GM23338 (cell line): ENCODE results near the gene BICD2. TPM values are rescaled to one million over a fixed set of nuclear protein-coding genes. Genes with fewer than 3 reads are reported as not detected.

Experiments
- ATAC-seq: fragments of 200-7000 bp; cut with Tn5 transposase; 3 replicates; pipeline ENCODE4 v1.9.1; 2020
- DNase-seq: peaks from one replicate; pipeline ENCODE4 v3.0.0-alpha.2; 2015; ENCODE audit warnings: low spot score
- H2AFZ ChIP-seq: fragments of 200-600 bp; sonication (generic); 2 replicates; pipeline ENCODE4 v1.8.0; 2016; ENCODE audit warnings: antibody characterized with exemption, mild to moderate bottlenecking, moderate library complexity
- H3F3A ChIP-seq: fragments of 200-600 bp; sonication (generic); replicated peaks from 2 replicates; pipeline ENCODE4 v1.8.0; 2017; ENCODE audit warnings: antibody characterized with exemption, mixed run types, low read depth
- H3K27ac ChIP-seq: fragments of 200-600 bp; sonication (generic); 2 replicates; pipeline ENCODE4 v1.6.1; 2016; ENCODE audit warnings: low read depth
- H3K27me3 ChIP-seq: fragments of 200-600 bp; sonication (generic); 2 replicates; pipeline ENCODE4 v1.8.0; 2016; ENCODE audit warnings: mild to moderate bottlenecking, mixed run types, moderate library complexity; ENCODE audit not compliant: insufficient read depth
- H3K36me3 ChIP-seq: fragments of 200-600 bp; sonication (generic); 2 replicates; pipeline ENCODE4 v1.8.0; 2016; ENCODE audit warnings: mild to moderate bottlenecking; ENCODE audit not compliant: insufficient read depth
- H3K4me1 ChIP-seq: fragments of 200-600 bp; sonication (generic); 2 replicates; pipeline ENCODE4 v1.8.0; 2016; ENCODE audit warnings: mild to moderate bottlenecking, moderate library complexity; ENCODE audit not compliant: insufficient read depth
- H3K4me2 ChIP-seq: fragments of 200-600 bp; sonication (generic); 2 replicates; pipeline ENCODE4 v1.7.1; 2017; ENCODE audit warnings: mixed run types
- H3K4me3 ChIP-seq: fragments of 200-600 bp; sonication (generic); 2 replicates; pipeline ENCODE4 v1.6.1; 2016; ENCODE audit warnings: mixed run types
- H3K79me2 ChIP-seq: fragments of 200-600 bp; sonication (generic); replicated peaks from 2 replicates; pipeline ENCODE4 v1.8.0; 2017; ENCODE audit warnings: mild to moderate bottlenecking; ENCODE audit not compliant: insufficient read depth
- H3K9me2 ChIP-seq: fragments of 200-600 bp; sonication (generic); 2 replicates; pipeline ENCODE4 v1.8.0; 2017; ENCODE audit not compliant: insufficient read depth
- H4K20me1 ChIP-seq: fragments of 200-600 bp; sonication (generic); replicated peaks from 2 replicates; pipeline ENCODE4 v1.8.0; 2017; ENCODE audit warnings: mild to moderate bottlenecking; ENCODE audit not compliant: insufficient read depth
- H3K27ac Mint-ChIP-seq: 2 replicates; pipeline ENCODE4 v1.8.0; 2020; ENCODE audit warnings: inconsistent platforms, mild to moderate bottlenecking, moderate library complexity, mixed read lengths
- H3K27me3 Mint-ChIP-seq: 3 replicates; pipeline ENCODE4 v1.8.0; 2022; ENCODE audit warnings: low read depth, mild to moderate bottlenecking, moderate library complexity, mixed read lengths, inconsistent platforms; ENCODE audit not compliant: insufficient read depth, poor library complexity
- H3K36me3 Mint-ChIP-seq: 3 replicates; pipeline ENCODE4 v1.8.0; 2021; ENCODE audit warnings: low read depth, mild to moderate bottlenecking, inconsistent platforms, moderate library complexity, mixed read lengths
- H3K4me1 Mint-ChIP-seq: 3 replicates; pipeline ENCODE4 v1.8.0; 2020; ENCODE audit warnings: mild to moderate bottlenecking, inconsistent platforms, mixed read lengths
- H3K4me3 Mint-ChIP-seq: 3 replicates; pipeline ENCODE4 v1.8.0; 2021; ENCODE audit warnings: moderate library complexity, mild to moderate bottlenecking, inconsistent platforms, mixed read lengths
- H3K9me3 Mint-ChIP-seq: 3 replicates; pipeline ENCODE4 v1.8.0; 2020; ENCODE audit warnings: moderate library complexity, mild to moderate bottlenecking, inconsistent platforms, mixed read lengths
- CREB1 ChIP-seq: fragments of 250-450 bp; sonication (Bioruptor Pico); IDR thresholded peaks from 2 replicates; pipeline ENCODE4 v1.5.0; 2020; ENCODE audit warnings: low read depth, mild to moderate bottlenecking, moderate library complexity
- EZH2 ChIP-seq: fragments of 200-600 bp; sonication (generic); IDR thresholded peaks from one replicate; pipeline ENCODE4 v1.8.0; 2017; ENCODE audit warnings: antibody characterized with exemption, mild to moderate bottlenecking, low read depth; ENCODE audit not compliant: unreplicated experiment
- EZH2phosphoT487 ChIP-seq: fragments of 200-600 bp; sonication (generic); IDR thresholded peaks from one replicate; pipeline ENCODE4 v1.8.1; 2018; ENCODE audit warnings: antibody characterized with exemption; ENCODE audit not compliant: unreplicated experiment
- JUNB ChIP-seq: IDR thresholded peaks from one replicate; pipeline ENCODE4 v1.6.1; 2016; ENCODE audit warnings: antibody characterized with exemption; ENCODE audit not compliant: unreplicated experiment
- NANOG ChIP-seq: IDR thresholded peaks from 2 replicates; pipeline ENCODE4 v1.6.1; 2016; ENCODE audit warnings: antibody characterized with exemption, borderline replicate concordance
- POLR2AphosphoS5 ChIP-seq: IDR thresholded peaks from 2 replicates; pipeline ENCODE4 v1.6.1; 2016; ENCODE audit warnings: antibody characterized with exemption, low read depth
- STAT1 ChIP-seq: IDR thresholded peaks from one replicate; pipeline ENCODE4 v1.6.1; 2016; ENCODE audit warnings: antibody characterized with exemption; ENCODE audit not compliant: unreplicated experiment
- ZNF114 ChIP-seq: fragments of 250-450 bp; sonication (Bioruptor Pico); IDR thresholded peaks from 2 replicates; pipeline ENCODE4 v1.5.0; 2020; ENCODE audit warnings: mild to moderate bottlenecking, moderate library complexity
- ZNF331 ChIP-seq: fragments of 250-450 bp; sonication (Bioruptor Pico); IDR thresholded peaks from 2 replicates; pipeline ENCODE4 v1.5.0; 2020; ENCODE audit warnings: low read depth, mild to moderate bottlenecking, moderate library complexity
- polyA plus RNA-seq: library from polyadenylated mRNA; unstranded; fragments of >200 nt; fragmentation: Nextera tagmentation; extraction: Ambion mirVana; gene quantifications from 2 replicates; pipeline ENCODE4 v1.2.1, GENCODE V29; 2016
- total RNA-seq: library from RNA; depleted of rRNA; stranded (reverse); fragments of >200 nt; shearing (Covaris generic); gene quantifications from 2 replicates; pipeline ENCODE4 v1.2.3, GENCODE V29; 2014
- TF ChIP-seq, protein P1 (sequence below), 2 experiments: fragments of 200-600 bp in 1 of 2; sonication (generic) in 1 of 2; conservative IDR thresholded peaks; 2 replicates each; pipeline versions ENCODE4 v1.5.1 to v1.6.1; 2016 to 2017; ENCODE audit warnings: antibody characterized with exemption in 2 of 2, low read depth in 2 of 2, mild to moderate bottlenecking in 2 of 2, moderate library complexity in 1 of 2
- TF ChIP-seq, protein P2 (sequence below): IDR thresholded peaks from 2 replicates; pipeline ENCODE4 v1.6.1; 2016; ENCODE audit warnings: antibody characterized with exemption
- TF ChIP-seq, protein P3 (sequence below): IDR thresholded peaks from one replicate; pipeline ENCODE4 v1.6.1; 2018; ENCODE audit warnings: antibody characterized with exemption; ENCODE audit not compliant: unreplicated experiment

The BICD2 gene
- total and polyA plus RNA-seq, 2 experiments from 2014 or later: 8.7 to 34.3 TPM

DNA sequence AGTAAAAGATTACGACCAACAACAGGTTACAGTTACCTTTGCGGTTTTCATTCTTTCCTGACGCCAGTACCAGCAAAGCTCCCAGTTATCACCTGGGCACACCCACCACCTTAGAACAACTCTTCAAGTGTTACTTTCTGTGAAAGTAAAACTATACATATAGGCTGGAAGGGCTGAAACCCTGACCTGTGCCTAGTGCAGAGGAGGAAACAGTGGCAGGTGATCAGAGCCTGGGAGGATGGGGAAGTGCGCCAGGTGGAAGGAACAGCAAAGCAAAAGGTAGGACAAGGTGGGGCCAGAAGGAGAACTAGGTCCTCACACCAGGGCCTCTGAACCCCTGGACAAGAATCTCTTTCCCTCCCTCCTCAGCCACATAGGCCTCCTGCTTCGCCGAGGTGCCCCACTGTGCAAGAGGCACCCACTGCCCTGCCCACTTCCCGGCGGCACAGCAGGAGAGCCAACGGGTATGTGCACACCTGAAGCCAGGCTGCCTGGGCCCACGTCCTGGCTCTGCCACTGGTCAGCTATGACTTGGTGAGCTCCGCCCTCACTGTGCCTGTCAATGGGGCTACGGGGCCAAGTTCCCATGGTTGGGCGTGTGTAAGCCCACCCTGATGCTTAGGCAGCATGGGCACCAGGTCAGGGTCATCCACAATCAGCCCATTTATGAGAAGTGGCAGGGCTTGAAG, 26.9 kb downstream of the BICD2 start:
- Mint-ChIP-seq H3K4me1 (peaks cover 48% of the 10 kb centered on the region), H3K27ac (no peak overlapping the region), H3K9me3 (no peaks in the 10 kb centered on the region), H3K27me3 (peaks cover 2% of the 10 kb centered on the region), H3K4me3 (no peak overlapping the region), H3K36me3 (peaks cover 5% of the 10 kb centered on the region; the same call in 1 of the 3 replicates)
- DNase-seq (no peak), ATAC-seq (no peak; the same call in 2 of the 3 replicates)
- Histone ChIP-seq H3K9me2 (no peaks in the 10 kb centered on the region), H3K27ac (no peak overlapping the region), H3F3A (no peaks in the 10 kb centered on the region), H3K4me1 (peaks cover 6% of the 10 kb centered on the region; the same call in 1 of the 2 replicates), H3K4me3 (no peak overlapping the region), H3K27me3 (no peaks in the 10 kb centered on the region), H3K4me2 (no peak overlapping the region), H2AFZ (no peak overlapping the region), H3K36me3 (no peaks in the 10 kb centered on the region), H3K79me2 (peaks cover 83% of the 10 kb centered on the region), H4K20me1 (peaks cover 37% of the 10 kb centered on the region)
- TF ChIP-seq EZH2phosphoT487: no peak
- TF ChIP-seq, protein P1, sequence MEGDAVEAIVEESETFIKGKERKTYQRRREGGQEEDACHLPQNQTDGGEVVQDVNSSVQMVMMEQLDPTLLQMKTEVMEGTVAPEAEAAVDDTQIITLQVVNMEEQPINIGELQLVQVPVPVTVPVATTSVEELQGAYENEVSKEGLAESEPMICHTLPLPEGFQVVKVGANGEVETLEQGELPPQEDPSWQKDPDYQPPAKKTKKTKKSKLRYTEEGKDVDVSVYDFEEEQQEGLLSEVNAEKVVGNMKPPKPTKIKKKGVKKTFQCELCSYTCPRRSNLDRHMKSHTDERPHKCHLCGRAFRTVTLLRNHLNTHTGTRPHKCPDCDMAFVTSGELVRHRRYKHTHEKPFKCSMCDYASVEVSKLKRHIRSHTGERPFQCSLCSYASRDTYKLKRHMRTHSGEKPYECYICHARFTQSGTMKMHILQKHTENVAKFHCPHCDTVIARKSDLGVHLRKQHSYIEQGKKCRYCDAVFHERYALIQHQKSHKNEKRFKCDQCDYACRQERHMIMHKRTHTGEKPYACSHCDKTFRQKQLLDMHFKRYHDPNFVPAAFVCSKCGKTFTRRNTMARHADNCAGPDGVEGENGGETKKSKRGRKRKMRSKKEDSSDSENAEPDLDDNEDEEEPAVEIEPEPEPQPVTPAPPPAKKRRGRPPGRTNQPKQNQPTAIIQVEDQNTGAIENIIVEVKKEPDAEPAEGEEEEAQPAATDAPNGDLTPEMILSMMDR (conservative IDR thresholded peaks at IDR 0.05; ENCODE audit: low read depth in 2 of 2): no peak
- TF ChIP-seq ZNF331 (CRISPR knock-in tag): no peak

DNA sequence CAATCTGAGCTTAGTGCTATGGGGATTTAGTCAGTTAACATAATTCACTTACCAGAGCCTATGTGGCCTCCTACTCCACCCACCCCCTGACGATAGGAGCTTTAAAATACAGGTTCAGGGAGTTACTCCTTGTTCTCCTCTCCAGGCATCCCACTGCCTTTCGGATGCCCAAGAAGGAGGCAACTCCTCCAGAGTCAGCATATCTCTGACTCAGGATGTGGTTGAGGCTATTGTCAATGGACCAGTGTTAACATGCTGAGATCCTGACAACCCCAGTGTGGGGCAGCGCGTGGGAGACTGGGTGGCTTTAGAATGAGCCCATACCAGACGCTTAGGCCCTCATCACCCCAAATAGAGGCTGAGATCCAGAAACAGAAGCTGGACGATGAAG, 27.4 kb downstream of the BICD2 start:
- Histone ChIP-seq H3K27me3 (no peaks in the 10 kb centered on the region), H3K4me3 (no peak overlapping the region), H3K27ac (no peak overlapping the region), H3F3A (no peaks in the 10 kb centered on the region), H2AFZ (no peak overlapping the region), H3K4me2 (no peak overlapping the region), H3K4me1 (peaks cover 6% of the 10 kb centered on the region; the same call in 1 of the 2 replicates), H4K20me1 (peaks cover 37% of the 10 kb centered on the region), H3K79me2 (peaks cover 83% of the 10 kb centered on the region), H3K9me2 (no peaks in the 10 kb centered on the region), H3K36me3 (no peaks in the 10 kb centered on the region)
- Mint-ChIP-seq H3K9me3 (no peaks in the 10 kb centered on the region), H3K4me1 (peaks cover 44% of the 10 kb centered on the region), H3K27ac (no peak overlapping the region), H3K27me3 (peaks cover 2% of the 10 kb centered on the region), H3K36me3 (peaks cover 5% of the 10 kb centered on the region; the same call in 1 of the 3 replicates), H3K4me3 (no peak overlapping the region)
- no peak; the same call in 2 of the 3 replicates for ATAC-seq
- no peak for DNase-seq
- TF ChIP-seq EZH2 (no peak), CREB1 (CRISPR knock-in tag) (no peak), EZH2phosphoT487 (no peak), POLR2AphosphoS5 (no peak), ZNF331 (CRISPR knock-in tag) (no peak), NANOG (no peak), STAT1 (no peak), ZNF114 (CRISPR knock-in tag) (no peak), JUNB (no peak)
- TF ChIP-seq, protein P2, sequence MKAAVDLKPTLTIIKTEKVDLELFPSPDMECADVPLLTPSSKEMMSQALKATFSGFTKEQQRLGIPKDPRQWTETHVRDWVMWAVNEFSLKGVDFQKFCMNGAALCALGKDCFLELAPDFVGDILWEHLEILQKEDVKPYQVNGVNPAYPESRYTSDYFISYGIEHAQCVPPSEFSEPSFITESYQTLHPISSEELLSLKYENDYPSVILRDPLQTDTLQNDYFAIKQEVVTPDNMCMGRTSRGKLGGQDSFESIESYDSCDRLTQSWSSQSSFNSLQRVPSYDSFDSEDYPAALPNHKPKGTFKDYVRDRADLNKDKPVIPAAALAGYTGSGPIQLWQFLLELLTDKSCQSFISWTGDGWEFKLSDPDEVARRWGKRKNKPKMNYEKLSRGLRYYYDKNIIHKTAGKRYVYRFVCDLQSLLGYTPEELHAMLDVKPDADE: no peak
- TF ChIP-seq, protein P1 (conservative IDR thresholded peaks at IDR 0.05; ENCODE audit: low read depth in 2 of 2): no peak
- TF ChIP-seq, protein P3, sequence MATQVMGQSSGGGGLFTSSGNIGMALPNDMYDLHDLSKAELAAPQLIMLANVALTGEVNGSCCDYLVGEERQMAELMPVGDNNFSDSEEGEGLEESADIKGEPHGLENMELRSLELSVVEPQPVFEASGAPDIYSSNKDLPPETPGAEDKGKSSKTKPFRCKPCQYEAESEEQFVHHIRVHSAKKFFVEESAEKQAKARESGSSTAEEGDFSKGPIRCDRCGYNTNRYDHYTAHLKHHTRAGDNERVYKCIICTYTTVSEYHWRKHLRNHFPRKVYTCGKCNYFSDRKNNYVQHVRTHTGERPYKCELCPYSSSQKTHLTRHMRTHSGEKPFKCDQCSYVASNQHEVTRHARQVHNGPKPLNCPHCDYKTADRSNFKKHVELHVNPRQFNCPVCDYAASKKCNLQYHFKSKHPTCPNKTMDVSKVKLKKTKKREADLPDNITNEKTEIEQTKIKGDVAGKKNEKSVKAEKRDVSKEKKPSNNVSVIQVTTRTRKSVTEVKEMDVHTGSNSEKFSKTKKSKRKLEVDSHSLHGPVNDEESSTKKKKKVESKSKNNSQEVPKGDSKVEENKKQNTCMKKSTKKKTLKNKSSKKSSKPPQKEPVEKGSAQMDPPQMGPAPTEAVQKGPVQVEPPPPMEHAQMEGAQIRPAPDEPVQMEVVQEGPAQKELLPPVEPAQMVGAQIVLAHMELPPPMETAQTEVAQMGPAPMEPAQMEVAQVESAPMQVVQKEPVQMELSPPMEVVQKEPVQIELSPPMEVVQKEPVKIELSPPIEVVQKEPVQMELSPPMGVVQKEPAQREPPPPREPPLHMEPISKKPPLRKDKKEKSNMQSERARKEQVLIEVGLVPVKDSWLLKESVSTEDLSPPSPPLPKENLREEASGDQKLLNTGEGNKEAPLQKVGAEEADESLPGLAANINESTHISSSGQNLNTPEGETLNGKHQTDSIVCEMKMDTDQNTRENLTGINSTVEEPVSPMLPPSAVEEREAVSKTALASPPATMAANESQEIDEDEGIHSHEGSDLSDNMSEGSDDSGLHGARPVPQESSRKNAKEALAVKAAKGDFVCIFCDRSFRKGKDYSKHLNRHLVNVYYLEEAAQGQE: no peak
